ENCODE results near the gene CPEB4.

Gene CPEB4

GRCh38 chr5:173907284-173907683 is 19.1 kb downstream of the CPEB4 start:
- no peak overlapping the region for H3K18ac ChIP-seq (ENCODE audit: low read length)
- no peak overlapping the region for H3K14ac ChIP-seq (ENCODE audit: low read length)
- H4K8ac ChIP-seq (ENCODE audit: low read depth, low read length) = no peak overlapping the region
- H3K27me3 ChIP-seq (ENCODE audit: control insufficient read depth in 3 of 3, insufficient read depth in 3 of 3, low read depth in 1 of 3, low read length in 3 of 3) = no peaks in the 10 kb centered on the region
- no peak overlapping the region for H2AFZ ChIP-seq (ENCODE audit: low read length)
- no peak overlapping the region for H3K4ac ChIP-seq (ENCODE audit: low read length)
- no peak overlapping the region for H2AK5ac ChIP-seq (ENCODE audit: low read depth, low read length)
- H3K9ac ChIP-seq (ENCODE audit: low read depth, low read length, poor library complexity) = no peak overlapping the region
- no CpG with 5 or more reads among the region's 1 CpG for WGBS, 2 donors (ENCODE audit: extremely low coverage in 2 of 2, insufficient read length in 2 of 2, insufficient replicate concordance in 1 of 2)
- no peak overlapping the region for H2BK15ac ChIP-seq (ENCODE audit: low read length)
- DNase-seq (ENCODE audit: low spot score) = no peak
- no peak overlapping the region for H2BK120ac ChIP-seq (ENCODE audit: low read depth, low read length)
- no peaks in the 10 kb centered on the region for H3K9me3 ChIP-seq (replicated peaks in 1 of 2; ENCODE audit: control insufficient read depth in 2 of 2, insufficient read depth in 1 of 2, low read depth in 1 of 2, low read length in 2 of 2)
- H3K79me1 ChIP-seq (ENCODE audit: low read depth, low read length) = no peaks in the 10 kb centered on the region
- H3K4me3 ChIP-seq (ENCODE audit: low read length in 2 of 2) = no peak overlapping the region
- H3K4me2 ChIP-seq (ENCODE audit: insufficient read depth, low read length, poor library complexity, severe bottlenecking) = no peak overlapping the region
- H2BK12ac ChIP-seq (ENCODE audit: low read length) = no peak overlapping the region
- H2BK5ac ChIP-seq (ENCODE audit: low read length) = no peak overlapping the region
- peaks cover 0 to 3% of the 10 kb centered on the region in 2 donors for H3K4me1 ChIP-seq (ENCODE audit: control insufficient read depth in 2 of 2, insufficient read depth in 1 of 2, low read depth in 1 of 2, low read length in 2 of 2)
- no peak overlapping the region for H3K23ac ChIP-seq (ENCODE audit: low read depth, low read length, poor library complexity)
- H3K27ac ChIP-seq (replicated peaks; ENCODE audit: low read length) = no peak overlapping the region
- no peaks in the 10 kb centered on the region for H3K36me3 ChIP-seq (replicated peaks in 1 of 2; ENCODE audit: control insufficient read depth in 2 of 2, insufficient read depth in 2 of 2, low read length in 2 of 2)
- H4K91ac ChIP-seq (ENCODE audit: low read depth, low read length, poor library complexity) = no peak overlapping the region

GRCh38 chr5:173907686-173908371 is 19.7 kb downstream of the CPEB4 start:
- H3K18ac ChIP-seq (ENCODE audit: low read length) = no peak overlapping the region
- no peak overlapping the region for H2BK5ac ChIP-seq (ENCODE audit: low read length)
- no peaks in the 10 kb centered on the region for H3K36me3 ChIP-seq (replicated peaks in 1 of 2; ENCODE audit: control insufficient read depth in 2 of 2, insufficient read depth in 2 of 2, low read length in 2 of 2)
- H2AFZ ChIP-seq (ENCODE audit: low read length) = no peak overlapping the region
- no peak overlapping the region for H2BK15ac ChIP-seq (ENCODE audit: low read length)
- H2BK12ac ChIP-seq (ENCODE audit: low read length) = no peak overlapping the region
- no peaks in the 10 kb centered on the region for H3K9me3 ChIP-seq (replicated peaks in 1 of 2; ENCODE audit: control insufficient read depth in 2 of 2, insufficient read depth in 1 of 2, low read depth in 1 of 2, low read length in 2 of 2)
- WGBS, 2 donors (ENCODE audit: extremely low coverage in 2 of 2, insufficient read length in 2 of 2, insufficient replicate concordance in 1 of 2) = no CpG with 5 or more reads among the region's 3 CpGs
- H3K4me3 ChIP-seq (ENCODE audit: low read length in 2 of 2) = no peak overlapping the region
- H3K23ac ChIP-seq (ENCODE audit: low read depth, low read length, poor library complexity) = no peak overlapping the region
- peaks cover 0 to 3% of the 10 kb centered on the region in 2 donors for H3K4me1 ChIP-seq (ENCODE audit: control insufficient read depth in 2 of 2, insufficient read depth in 1 of 2, low read depth in 1 of 2, low read length in 2 of 2)
- no peak overlapping the region for H4K91ac ChIP-seq (ENCODE audit: low read depth, low read length, poor library complexity)
- no peak for DNase-seq (ENCODE audit: low spot score)
- no peaks in the 10 kb centered on the region for H3K79me1 ChIP-seq (ENCODE audit: low read depth, low read length)
- no peak overlapping the region for H2AK5ac ChIP-seq (ENCODE audit: low read depth, low read length)
- H3K27ac ChIP-seq (replicated peaks; ENCODE audit: low read length) = no peak overlapping the region
- no peak overlapping the region for H3K14ac ChIP-seq (ENCODE audit: low read length)
- no peak overlapping the region for H3K4ac ChIP-seq (ENCODE audit: low read length)
- H4K8ac ChIP-seq (ENCODE audit: low read depth, low read length) = no peak overlapping the region
- no peaks in the 10 kb centered on the region for H3K27me3 ChIP-seq (ENCODE audit: control insufficient read depth in 3 of 3, insufficient read depth in 3 of 3, low read depth in 1 of 3, low read length in 3 of 3)
- no peak overlapping the region for H3K4me2 ChIP-seq (ENCODE audit: insufficient read depth, low read length, poor library complexity, severe bottlenecking)
- no peak overlapping the region for H3K9ac ChIP-seq (ENCODE audit: low read depth, low read length, poor library complexity)
- no peak overlapping the region for H2BK120ac ChIP-seq (ENCODE audit: low read depth, low read length)

- Histone ChIP-seq H3K27ac (replicated peaks; ENCODE audit: low read length) (no peak overlapping the region), H2AFZ (ENCODE audit: low read length) (no peak overlapping the region), H3K23ac (ENCODE audit: low read depth, low read length, poor library complexity) (no peak overlapping the region), H3K4me2 (ENCODE audit: insufficient read depth, low read length, poor library complexity, severe bottlenecking) (no peak overlapping the region), H4K8ac (ENCODE audit: low read depth, low read length) (no peak overlapping the region), H3K36me3 (replicated peaks in 1 of 2; ENCODE audit: control insufficient read depth in 2 of 2, insufficient read depth in 2 of 2, low read length in 2 of 2) (no peaks in the 10 kb centered on the region), H3K9ac (ENCODE audit: low read depth, low read length, poor library complexity) (no peak overlapping the region), H3K4me1 (ENCODE audit: control insufficient read depth in 2 of 2, insufficient read depth in 1 of 2, low read depth in 1 of 2, low read length in 2 of 2) (peaks cover 0 to 3% of the 10 kb centered on the region in 2 donors), H4K91ac (ENCODE audit: low read depth, low read length, poor library complexity) (no peak overlapping the region), H3K14ac (ENCODE audit: low read length) (no peak overlapping the region), H3K18ac (ENCODE audit: low read length) (no peak overlapping the region), H2BK15ac (ENCODE audit: low read length) (no peak overlapping the region), H2BK120ac (ENCODE audit: low read depth, low read length) (no peak overlapping the region), H2AK5ac (ENCODE audit: low read depth, low read length) (no peak overlapping the region), H3K4me3 (ENCODE audit: low read length in 2 of 2) (no peak overlapping the region), H2BK5ac (ENCODE audit: low read length) (no peak overlapping the region), H2BK12ac (ENCODE audit: low read length) (no peak overlapping the region), H3K4ac (ENCODE audit: low read length) (no peak overlapping the region), H3K79me1 (ENCODE audit: low read depth, low read length) (no peaks in the 10 kb centered on the region), H3K9me3 (replicated peaks in 1 of 2; ENCODE audit: control insufficient read depth in 2 of 2, insufficient read depth in 1 of 2, low read depth in 1 of 2, low read length in 2 of 2) (no peaks in the 10 kb centered on the region), H3K27me3 (ENCODE audit: control insufficient read depth in 3 of 3, insufficient read depth in 3 of 3, low read depth in 1 of 3, low read length in 3 of 3) (no peaks in the 10 kb centered on the region)
- DNase-seq (ENCODE audit: low spot score) = no peak
- no CpG with 5 or more reads among the region's 3 CpGs for WGBS, 2 donors (ENCODE audit: extremely low coverage in 2 of 2, insufficient read length in 2 of 2, insufficient replicate concordance in 1 of 2)
Measured at GRCh38 chr5:173909199-173909598, 21.1 kb downstream of the CPEB4 start.

GRCh38 chr5:173910215-173910614 is 22.1 kb downstream of the CPEB4 start:
- Histone ChIP-seq H3K36me3 (replicated peaks in 1 of 2; ENCODE audit: control insufficient read depth in 2 of 2, insufficient read depth in 2 of 2, low read length in 2 of 2) (no peaks in the 10 kb centered on the region), H3K14ac (ENCODE audit: low read length) (no peak overlapping the region), H3K18ac (ENCODE audit: low read length) (no peak overlapping the region), H4K8ac (ENCODE audit: low read depth, low read length) (no peak overlapping the region), H3K4ac (ENCODE audit: low read length) (no peak overlapping the region), H3K79me1 (ENCODE audit: low read depth, low read length) (no peaks in the 10 kb centered on the region), H2BK15ac (ENCODE audit: low read length) (no peak overlapping the region), H3K23ac (ENCODE audit: low read depth, low read length, poor library complexity) (no peak overlapping the region), H2AFZ (ENCODE audit: low read length) (no peak overlapping the region), H3K4me1 (ENCODE audit: control insufficient read depth in 2 of 2, insufficient read depth in 1 of 2, low read depth in 1 of 2, low read length in 2 of 2) (peaks cover 0 to 3% of the 10 kb centered on the region in 2 donors), H3K4me2 (ENCODE audit: insufficient read depth, low read length, poor library complexity, severe bottlenecking) (no peak overlapping the region), H3K27ac (replicated peaks; ENCODE audit: low read length) (no peak overlapping the region), H3K4me3 (ENCODE audit: low read length in 2 of 2) (no peak overlapping the region), H2AK5ac (ENCODE audit: low read depth, low read length) (no peak overlapping the region), H2BK120ac (ENCODE audit: low read depth, low read length) (no peak overlapping the region), H2BK12ac (ENCODE audit: low read length) (no peak overlapping the region), H3K27me3 (ENCODE audit: control insufficient read depth in 3 of 3, insufficient read depth in 3 of 3, low read depth in 1 of 3, low read length in 3 of 3) (no peaks in the 10 kb centered on the region), H3K9ac (ENCODE audit: low read depth, low read length, poor library complexity) (no peak overlapping the region), H3K9me3 (replicated peaks in 1 of 2; ENCODE audit: control insufficient read depth in 2 of 2, insufficient read depth in 1 of 2, low read depth in 1 of 2, low read length in 2 of 2) (no peaks in the 10 kb centered on the region), H4K91ac (ENCODE audit: low read depth, low read length, poor library complexity) (no peak overlapping the region), H2BK5ac (ENCODE audit: low read length) (no peak overlapping the region)
- no CpG with 5 or more reads among the region's 3 CpGs for whole genome bisulfite sequencing, 2 donors (ENCODE audit: extremely low coverage in 2 of 2, insufficient read length in 2 of 2, insufficient replicate concordance in 1 of 2)
- DNase-seq (ENCODE audit: low spot score) = no peak
